NOMO-1 treated with dmso at 0.1 percent for 144 hours (cell line): ENCODE measurements around the gene ID4.

Source experiments
- DNase-seq: peaks from one replicate; lab custom pipeline; 2025; ENCODE audit not compliant: unreplicated experiment; lab: John Stamatoyannopoulos, UW

Gene ID4

DNA sequence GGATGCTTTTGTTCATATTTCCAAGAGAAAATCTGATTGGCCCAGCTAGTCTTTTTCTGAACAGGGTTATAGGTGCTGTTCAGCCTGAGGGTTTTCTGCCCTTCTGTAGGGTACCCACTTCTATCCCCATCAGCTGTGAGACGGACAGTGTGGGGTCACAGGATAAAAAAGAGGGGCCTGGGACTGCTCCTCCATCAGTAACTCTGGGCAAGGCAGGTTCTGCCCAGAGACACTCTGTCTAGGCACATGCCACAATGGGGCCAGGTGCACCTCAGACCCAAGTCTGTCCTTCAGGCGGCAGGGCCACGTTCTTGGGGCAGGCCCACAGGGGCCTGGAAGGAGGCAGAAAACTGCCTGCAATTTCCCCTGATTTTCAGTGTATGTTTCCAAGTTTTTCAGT is 20.0 kb downstream of the ID4 start:
- no peak for DNase-seq

DNA sequence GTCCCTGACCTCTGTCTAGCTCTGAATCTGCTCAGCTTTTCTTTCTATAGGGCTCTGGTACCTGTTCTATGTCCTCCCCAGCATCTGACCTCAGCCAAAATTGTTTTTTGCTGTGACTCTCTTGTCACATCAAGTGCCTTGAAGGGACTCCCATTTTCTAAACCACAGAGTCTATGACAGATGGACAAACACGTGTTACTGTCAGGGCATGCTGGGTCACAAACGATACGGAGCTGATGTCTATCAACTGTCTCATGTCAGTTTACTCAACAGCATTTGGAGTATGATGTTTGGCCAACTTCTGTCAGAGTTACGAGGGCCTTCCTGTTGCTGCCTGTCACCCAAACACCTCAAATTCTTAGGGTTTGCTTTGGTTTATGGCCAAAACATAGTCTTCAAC is 20.5 kb downstream of the ID4 start:
- no peak for DNase-seq

DNA sequence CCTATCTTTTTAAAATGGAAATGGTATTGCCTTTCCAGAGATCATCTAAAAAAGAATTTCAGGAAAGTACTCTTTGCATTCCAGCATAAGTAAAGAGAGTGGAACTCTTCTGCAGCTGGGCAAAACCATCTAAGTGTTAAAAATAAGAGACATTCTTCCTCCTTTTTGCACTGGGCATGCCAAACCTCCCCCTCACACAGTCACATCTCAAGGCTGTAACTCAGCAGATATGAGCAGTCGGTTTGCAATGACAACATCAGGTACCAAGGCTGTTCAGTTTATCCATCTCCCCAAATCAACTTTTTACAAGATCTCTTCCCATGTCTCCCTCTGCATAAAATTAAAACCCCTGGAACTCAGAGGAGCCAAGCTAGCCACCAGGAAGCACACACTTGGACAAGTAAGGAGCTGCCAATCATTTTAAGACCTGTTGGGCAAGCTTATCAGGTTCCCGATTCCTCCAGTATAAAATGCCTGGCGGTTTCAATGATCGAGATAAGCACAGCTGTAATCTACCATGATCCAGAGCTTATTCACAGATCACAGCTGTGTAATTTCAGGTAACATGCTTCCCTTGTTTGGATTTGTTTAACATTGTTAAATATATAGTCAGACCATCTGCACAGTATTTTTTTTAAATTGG is 23.2 kb downstream of the ID4 start:
- DNase-seq = no peak

DNA sequence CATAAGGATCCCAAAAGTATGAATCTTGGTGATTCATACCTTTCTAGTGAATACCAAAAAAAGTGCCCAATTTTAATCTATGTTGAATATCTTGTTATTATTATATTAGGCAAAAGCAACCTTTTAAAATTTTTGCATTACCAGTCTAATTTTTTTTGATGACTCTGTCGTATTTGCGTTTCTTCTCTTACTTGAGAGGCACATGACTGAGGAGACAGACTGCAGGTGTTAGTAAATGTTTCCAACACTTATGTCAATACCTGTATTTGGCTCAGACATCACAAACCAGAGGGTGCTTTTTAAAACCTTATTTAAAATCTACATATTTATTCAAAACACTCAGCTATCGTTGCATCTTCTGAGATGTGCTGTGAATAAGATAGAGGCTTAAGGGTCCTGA is 27.1 kb downstream of the ID4 start:
- DNase-seq = no peak

DNA sequence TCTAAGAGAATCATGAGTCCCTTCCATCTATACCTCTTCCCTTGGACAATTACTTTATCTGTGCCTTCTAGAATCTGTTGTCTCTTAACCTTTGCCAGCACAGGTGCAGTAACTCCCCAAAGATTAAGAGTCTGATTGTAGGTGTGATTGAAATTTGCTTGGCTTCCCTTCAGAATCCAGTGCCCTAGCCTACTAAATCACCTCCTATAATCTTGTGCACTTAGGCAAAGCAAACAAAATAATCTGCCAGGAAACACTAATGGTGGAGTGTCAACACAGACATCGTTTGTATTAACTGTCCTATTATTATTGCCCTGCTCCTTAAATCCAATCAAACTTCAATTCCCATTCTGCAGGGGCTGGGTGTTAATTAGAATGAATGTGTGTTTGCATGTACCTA is 28.0 kb downstream of the ID4 start:
- DNase-seq = no peak

DNA sequence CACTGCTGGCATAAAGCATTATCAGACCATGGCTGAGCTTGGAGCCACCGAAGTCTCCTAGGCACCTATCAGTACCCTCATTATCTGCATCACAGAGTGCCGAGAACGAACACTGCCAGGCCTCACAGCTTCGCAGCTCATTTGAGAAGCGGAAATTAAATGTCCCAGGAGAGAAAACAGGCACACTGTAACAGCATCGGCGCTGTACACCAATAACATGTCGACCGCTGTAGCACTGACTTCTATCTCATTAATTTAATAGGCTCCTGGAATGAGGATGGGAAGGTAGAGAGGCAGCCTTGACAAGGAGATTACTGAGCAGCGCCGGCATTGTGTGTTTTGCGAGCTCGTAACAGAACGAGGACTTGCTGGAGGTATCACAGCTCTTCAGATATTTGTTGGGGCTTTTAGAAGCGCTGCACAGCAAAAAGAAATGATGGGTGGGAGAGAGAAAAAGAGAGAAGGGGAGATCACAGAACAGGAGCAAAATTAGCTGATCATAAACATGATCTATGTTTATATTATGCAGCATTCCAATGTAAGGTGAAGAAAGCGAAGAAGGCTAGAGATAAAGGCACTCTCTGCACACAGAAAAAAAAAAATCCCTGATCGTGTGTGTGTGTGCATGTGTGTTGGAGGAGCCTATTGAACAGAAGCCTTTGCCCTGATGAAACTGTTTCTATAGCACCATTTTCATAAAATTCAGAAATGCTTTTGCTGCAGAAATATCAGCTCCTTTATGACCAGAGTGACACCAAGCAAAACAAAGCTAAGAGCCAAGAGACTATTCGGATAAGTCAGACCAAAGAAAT is 29.2 kb downstream of the ID4 start:
- DNase-seq = no peak

DNA sequence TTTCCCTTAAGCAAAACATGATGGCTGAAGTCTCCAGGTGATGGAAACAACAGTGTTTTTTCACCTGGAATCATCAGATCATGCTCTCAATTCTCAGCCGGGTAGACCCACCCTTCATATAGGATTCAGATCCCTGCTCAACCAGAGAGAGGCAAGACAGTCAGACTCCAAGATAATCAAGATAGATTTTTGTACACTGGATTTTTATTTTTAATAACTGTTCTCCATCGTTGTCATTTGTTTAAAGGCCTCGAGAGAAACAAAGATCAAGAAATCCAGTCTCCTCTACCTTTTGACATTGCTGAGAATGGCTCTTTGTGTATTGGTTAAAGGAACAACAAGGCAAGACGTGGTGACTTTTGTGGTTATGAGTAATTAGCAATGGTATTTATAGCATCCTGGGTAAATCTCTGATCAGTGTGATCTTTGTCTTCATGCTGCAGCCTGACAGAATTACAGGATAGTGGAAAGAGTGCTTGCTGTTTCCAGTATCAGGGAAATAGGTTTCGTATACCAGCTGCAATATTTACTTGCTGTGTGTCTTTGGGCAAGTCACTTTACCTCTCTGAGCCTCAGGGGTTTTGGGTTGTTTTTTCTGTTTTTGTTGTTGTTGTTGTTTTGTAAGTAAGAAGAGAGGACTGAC is 29.9 kb downstream of the ID4 start:
- no peak for DNase-seq

DNA sequence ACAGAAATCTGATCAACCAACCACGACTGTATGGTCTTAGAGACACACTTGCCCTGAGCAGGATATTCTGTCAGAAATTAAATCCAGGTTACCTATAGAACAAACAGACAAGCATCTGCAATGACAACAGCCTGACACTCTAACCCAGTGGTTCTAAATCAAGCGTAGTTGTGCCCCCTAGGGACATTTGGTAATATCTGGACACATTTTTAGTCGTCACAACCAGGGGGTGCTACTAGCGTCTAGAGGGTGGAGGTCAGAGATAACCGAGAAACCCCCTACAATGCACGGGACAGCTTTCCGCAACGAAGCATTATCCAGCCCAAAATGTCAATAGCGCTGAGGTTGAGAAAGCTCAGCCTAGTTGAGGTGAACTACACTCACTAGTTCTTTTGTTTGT is 32.3 kb downstream of the ID4 start:
- DNase-seq = no peak

DNA sequence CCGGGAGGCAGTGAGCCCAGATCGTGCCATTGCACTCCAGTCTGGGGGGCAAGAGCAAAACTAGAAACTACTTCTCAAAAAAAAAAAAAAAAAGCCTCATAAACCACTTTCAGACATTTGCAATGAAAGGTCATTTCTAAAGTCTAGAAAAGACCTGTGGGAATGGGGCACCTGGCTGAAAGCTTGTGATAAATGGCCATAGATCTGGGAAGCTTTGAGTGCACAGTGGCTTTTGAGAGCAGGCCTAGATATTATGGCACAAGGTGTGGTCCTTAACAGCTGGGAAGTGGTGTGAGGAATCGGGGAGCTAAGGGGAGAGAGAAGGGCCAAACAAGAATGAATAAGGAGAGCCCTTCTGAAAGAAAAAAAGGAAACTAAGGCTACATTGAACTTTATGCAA is 33.2 kb downstream of the ID4 start:
- DNase-seq = no peak

DNA sequence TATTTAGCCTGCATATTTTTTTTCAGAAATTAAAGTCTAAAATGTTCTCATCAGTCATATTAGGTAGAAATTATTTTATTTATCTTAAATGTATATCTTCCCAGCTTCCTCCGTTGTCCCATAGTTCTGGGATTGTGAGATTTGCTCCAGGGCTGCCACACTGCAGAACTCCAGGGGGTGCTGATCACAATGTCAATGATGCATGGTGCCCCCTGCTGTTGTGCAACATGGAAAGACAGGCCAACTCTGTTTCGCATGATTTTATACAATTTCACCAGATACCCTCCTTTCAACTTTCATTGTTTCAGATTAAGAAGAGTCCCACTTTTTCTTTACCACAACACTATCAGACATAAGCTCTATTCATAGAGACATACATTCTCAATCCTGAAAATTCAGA is 35.9 kb downstream of the ID4 start:
- DNase-seq = no peak

DNA sequence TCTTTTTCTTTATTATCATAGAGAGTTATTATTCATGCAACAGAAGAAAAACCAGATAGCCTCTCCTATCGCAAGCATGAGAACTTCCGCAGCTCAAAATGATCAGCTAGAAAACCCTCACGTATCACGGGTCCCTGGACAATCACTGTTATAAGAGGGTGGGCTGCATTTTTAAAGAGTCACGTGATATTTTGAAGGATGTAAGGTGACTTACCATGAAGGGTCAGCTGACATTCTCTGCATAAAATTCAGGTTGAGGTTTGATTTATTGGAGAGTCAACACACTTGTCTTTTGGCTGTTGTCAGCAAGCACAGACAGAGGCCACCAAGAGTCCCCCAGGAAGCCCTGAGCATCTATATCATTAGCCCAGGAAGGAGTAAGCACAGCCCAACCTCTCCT is 39.5 kb downstream of the ID4 start:
- no peak for DNase-seq

DNA sequence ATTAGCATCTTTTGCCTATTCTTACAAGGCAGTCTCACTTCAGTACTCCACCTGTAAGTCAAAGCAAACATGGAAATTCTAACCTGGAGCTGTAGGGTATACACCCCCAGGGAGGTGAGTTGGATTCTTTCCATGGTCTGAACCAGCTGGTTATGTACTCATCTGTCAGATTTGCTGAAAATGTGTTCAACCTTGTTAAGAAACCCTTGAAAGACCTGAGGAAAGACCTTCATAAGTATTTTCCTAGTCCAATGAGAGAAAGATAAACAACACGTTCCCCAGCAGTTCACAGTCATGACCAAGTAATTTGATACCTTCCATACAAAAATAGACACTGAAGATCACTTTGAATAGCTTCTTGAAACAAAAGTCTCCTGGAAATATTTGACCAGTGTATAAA is 42.5 kb downstream of the ID4 start:
- DNase-seq = no peak

DNA sequence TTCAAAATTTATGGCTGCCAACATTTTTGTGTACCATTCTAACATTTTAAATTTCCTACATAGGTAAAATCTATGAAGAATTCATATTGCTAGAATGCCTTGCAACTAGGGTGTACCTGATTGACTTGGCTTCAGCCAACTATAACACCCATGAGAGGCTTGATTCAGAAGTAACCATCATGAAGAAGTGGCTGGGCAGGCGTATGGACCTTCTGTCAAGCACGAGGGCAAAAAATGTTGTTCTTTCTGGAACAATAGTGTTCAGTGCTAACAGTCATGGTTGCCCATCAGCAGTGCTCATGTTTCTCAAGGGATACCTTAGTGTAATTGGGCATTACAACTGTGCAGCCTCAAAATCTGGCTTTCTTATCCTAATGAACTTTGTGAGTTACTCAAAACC is 42.9 kb downstream of the ID4 start:
- no peak for DNase-seq

DNA sequence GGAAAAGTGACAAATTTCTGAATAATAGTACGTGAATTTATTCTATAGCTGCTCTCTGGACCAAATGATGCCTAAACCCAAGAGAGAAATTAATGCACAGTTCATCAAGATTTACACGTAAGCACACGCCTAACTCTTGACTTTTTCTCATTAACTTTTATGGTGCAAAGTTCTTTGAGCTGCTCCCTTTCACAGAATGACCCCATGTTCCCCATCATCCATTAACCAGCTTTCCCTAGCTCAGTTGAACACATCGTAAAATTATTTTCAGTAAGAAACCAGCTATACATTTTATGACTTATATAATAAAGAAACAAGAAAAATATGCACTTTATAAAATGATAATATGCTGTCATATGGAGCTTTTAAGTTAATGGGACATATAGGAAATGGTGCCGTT is 54.3 kb downstream of the ID4 start:
- DNase-seq = no peak
